ENCODE data around the gene ELFN2. TPM values are rescaled to one million over a fixed set of nuclear protein-coding genes. Genes with fewer than 3 reads are reported as not detected.

The ELFN2 gene
- total RNA-seq, 2 donors from 2014 or later, result 2.8 to 4.3 TPM

DNA sequence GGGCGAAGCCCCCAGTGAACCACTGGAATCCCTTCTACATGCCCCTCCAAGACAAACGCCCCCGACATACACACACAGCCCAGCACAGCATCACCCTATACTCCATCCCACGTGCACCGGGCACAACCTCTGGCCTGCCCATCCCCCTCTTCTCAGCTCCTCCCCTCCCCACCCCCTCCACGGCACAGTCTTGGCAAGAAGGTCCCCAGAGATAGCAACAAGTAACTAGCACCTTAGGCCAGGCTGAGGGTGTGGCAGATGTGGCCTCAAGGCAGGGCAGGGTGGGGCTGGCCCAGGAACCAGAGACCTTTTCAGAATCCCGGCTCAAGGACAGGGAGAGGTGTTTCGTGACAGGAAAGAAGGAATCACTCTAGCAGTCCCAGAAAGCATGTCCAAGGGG is 90.7 kb downstream of the ELFN2 start:
- TF ChIP-seq POLR2A (IDR thresholded peaks at IDR 0.05), result no peak
- no peak for TF ChIP-seq POLR2AphosphoS5 (IDR thresholded peaks at IDR 0.05)
- TF ChIP-seq, protein P1, sequence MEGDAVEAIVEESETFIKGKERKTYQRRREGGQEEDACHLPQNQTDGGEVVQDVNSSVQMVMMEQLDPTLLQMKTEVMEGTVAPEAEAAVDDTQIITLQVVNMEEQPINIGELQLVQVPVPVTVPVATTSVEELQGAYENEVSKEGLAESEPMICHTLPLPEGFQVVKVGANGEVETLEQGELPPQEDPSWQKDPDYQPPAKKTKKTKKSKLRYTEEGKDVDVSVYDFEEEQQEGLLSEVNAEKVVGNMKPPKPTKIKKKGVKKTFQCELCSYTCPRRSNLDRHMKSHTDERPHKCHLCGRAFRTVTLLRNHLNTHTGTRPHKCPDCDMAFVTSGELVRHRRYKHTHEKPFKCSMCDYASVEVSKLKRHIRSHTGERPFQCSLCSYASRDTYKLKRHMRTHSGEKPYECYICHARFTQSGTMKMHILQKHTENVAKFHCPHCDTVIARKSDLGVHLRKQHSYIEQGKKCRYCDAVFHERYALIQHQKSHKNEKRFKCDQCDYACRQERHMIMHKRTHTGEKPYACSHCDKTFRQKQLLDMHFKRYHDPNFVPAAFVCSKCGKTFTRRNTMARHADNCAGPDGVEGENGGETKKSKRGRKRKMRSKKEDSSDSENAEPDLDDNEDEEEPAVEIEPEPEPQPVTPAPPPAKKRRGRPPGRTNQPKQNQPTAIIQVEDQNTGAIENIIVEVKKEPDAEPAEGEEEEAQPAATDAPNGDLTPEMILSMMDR (IDR thresholded peaks at IDR 0.05), result no peak
- no peaks in the 10 kb centered on the region for H3K4me1 ChIP-seq (replicated peaks)
- H3K27me3 ChIP-seq (replicated peaks; ENCODE audit: insufficient read depth), result peaks cover 11% of the 10 kb centered on the region
- H3K27ac ChIP-seq, result no peak overlapping the region
- no peak for DNase-seq (ENCODE audit: low spot score)
- no peaks in the 10 kb centered on the region for H3K36me3 ChIP-seq
- intact Hi-C loops (cut with DNase I), result no loop called here
- 81% methylated on average over 8 of the region's 8 CpGs for WGBS
- H3K9me3 ChIP-seq, result no peaks in the 10 kb centered on the region
- H3K4me3 ChIP-seq, result no peak overlapping the region

GRCh38 chr22:37335806-37336199 is 91.5 kb downstream of the ELFN2 start:
- Histone ChIP-seq H3K9me3 (no peaks in the 10 kb centered on the region), H3K4me1 (replicated peaks) (no peaks in the 10 kb centered on the region), H3K4me3 (no peak overlapping the region), H3K36me3 (no peaks in the 10 kb centered on the region), H3K27me3 (replicated peaks; ENCODE audit: insufficient read depth) (peaks cover 11% of the 10 kb centered on the region), H3K27ac (no peak overlapping the region)
- intact Hi-C loops (cut with DNase I), result no loop called here
- TF ChIP-seq POLR2AphosphoS5 (IDR thresholded peaks at IDR 0.05) (no peak), POLR2A (IDR thresholded peaks at IDR 0.05) (no peak)
- TF ChIP-seq, protein P1 (IDR thresholded peaks at IDR 0.05), result no peak
- no peak for DNase-seq (ENCODE audit: low spot score)
- 37% methylated on average over 7 of the region's 7 CpGs for WGBS

DNA sequence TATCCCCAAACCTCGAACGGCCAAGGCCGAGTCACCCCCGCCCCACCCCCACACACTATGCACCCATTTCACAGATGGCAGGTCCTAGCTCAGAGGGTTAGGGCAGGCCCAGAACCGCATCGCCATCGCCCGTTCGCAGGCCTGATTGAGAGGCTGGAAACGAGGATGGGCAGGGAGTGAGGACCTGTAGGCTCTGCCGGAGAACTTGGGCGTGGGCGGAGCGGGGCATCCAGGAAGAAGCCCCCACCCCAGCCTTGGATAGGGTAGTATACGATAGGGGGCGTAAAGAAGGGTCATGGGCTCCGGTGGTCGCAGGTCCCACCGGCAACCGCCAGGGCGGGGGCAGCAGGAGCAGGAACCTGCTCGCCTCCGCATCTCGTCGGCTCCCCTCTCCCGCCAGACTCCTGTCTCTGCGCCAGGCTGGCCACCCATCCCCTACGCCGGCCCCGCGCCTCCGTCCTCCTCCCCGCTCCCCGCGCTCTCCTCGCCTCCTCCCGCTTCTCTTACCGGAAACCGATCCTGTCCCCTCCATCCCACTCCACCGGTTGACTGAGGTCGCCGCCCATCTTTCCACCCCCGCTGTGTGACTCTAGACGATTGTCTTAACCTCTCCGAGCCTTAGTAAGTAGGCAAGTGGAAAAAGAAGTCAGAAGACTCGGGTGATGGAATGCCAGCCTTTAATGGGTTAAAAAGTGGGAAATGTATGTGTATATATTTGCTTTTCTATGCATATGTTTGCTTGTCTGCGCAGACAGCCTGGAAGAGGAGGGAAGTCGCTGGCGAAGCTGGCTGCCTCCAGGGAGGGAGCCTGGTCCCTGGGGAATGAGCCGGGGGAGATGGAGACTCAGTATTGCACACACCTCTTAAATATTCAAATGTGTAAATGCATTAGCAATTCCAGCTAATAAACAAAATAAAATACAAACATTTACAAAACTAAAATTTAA is 92.1 kb downstream of the ELFN2 start:
- Histone ChIP-seq H3K27ac (no peak overlapping the region), H3K9me3 (no peaks in the 10 kb centered on the region), H3K36me3 (no peaks in the 10 kb centered on the region), H3K27me3 (replicated peaks; ENCODE audit: insufficient read depth) (peaks cover 11% of the 10 kb centered on the region), H3K4me1 (replicated peaks) (no peaks in the 10 kb centered on the region), H3K4me3 (no peak overlapping the region)
- no peak for DNase-seq (ENCODE audit: low spot score)
- TF ChIP-seq, protein P1 (IDR thresholded peaks at IDR 0.05), result no peak
- intact Hi-C loops (cut with DNase I), result no loop called here
- 9% methylated on average over 50 of the region's 50 CpGs for WGBS

GRCh38 chr22:37334461-37334858 is 92.8 kb downstream of the ELFN2 start:
- no peak for DNase-seq (ENCODE audit: low spot score)
- TF ChIP-seq POLR2A (IDR thresholded peaks at IDR 0.05), result no peak
- no peak for TF ChIP-seq POLR2AphosphoS5 (IDR thresholded peaks at IDR 0.05)
- TF ChIP-seq, protein P1 (IDR thresholded peaks at IDR 0.05), result no peak
- H3K4me1 ChIP-seq (replicated peaks), result no peaks in the 10 kb centered on the region
- no peaks in the 10 kb centered on the region for H3K9me3 ChIP-seq
- WGBS, result under 1% methylated on average over 41 of the region's 42 CpGs
- no peak overlapping the region for H3K27ac ChIP-seq
- no peaks in the 10 kb centered on the region for H3K36me3 ChIP-seq
- intact Hi-C loops (cut with DNase I), result no loop called here
- peaks cover 11% of the 10 kb centered on the region for H3K27me3 ChIP-seq (replicated peaks; ENCODE audit: insufficient read depth)
- H3K4me3 ChIP-seq, result no peak overlapping the region

Data from prostate gland (tissue), 2 donors.